Raji (cell line): ENCODE data around the gene ADCY9.

Experiments
- POLR2A ChIP-seq: IDR thresholded peaks from 2 replicates; pipeline ENCODE4 v1.6.1; 2011; ENCODE audit warnings: low read depth, low read length, control low read depth; ENCODE audit not compliant: insufficient read depth

ADCY9 gene

GRCh38 chr16:3993052-3993785 is 123.0 kb downstream of the ADCY9 start:
- TF ChIP-seq POLR2A: no peak

GRCh38 chr16:3992297-3993051 is 123.8 kb downstream of the ADCY9 start:
- TF ChIP-seq POLR2A: no peak

- no peak for TF ChIP-seq POLR2A
Measured at GRCh38 chr16:3988824-3989223, 127.4 kb downstream of the ADCY9 start.

GRCh38 chr16:3988011-3988410 is 128.2 kb downstream of the ADCY9 start:
- TF ChIP-seq POLR2A: no peak

- TF ChIP-seq POLR2A: no peak
Measured at GRCh38 chr16:3987231-3987630, 129.0 kb downstream of the ADCY9 start.

- TF ChIP-seq POLR2A: no peak
Measured at GRCh38 chr16:3986235-3986544, 130.1 kb downstream of the ADCY9 start.

- TF ChIP-seq POLR2A: no peak
Measured at GRCh38 chr16:3984111-3985060, 131.9 kb downstream of the ADCY9 start.

GRCh38 chr16:3983081-3983520 is 133.1 kb downstream of the ADCY9 start:
- no peak for TF ChIP-seq POLR2A

- no peak for TF ChIP-seq POLR2A
Measured at GRCh38 chr16:3982216-3982615, 134.0 kb downstream of the ADCY9 start.

GRCh38 chr16:3980253-3981111 is 135.8 kb downstream of the ADCY9 start:
- TF ChIP-seq POLR2A: no peak

GRCh38 chr16:3979518-3979917 is 136.7 kb downstream of the ADCY9 start:
- TF ChIP-seq POLR2A: no peak

GRCh38 chr16:3979070-3979469 is 137.2 kb downstream of the ADCY9 start:
- no peak for TF ChIP-seq POLR2A

GRCh38 chr16:3977376-3977775 is 138.9 kb downstream of the ADCY9 start:
- TF ChIP-seq POLR2A: no peak

GRCh38 chr16:3974751-3975150 is 141.5 kb downstream of the ADCY9 start:
- TF ChIP-seq POLR2A: no peak

- TF ChIP-seq POLR2A: no peak
Measured at GRCh38 chr16:3971706-3972105, 144.5 kb downstream of the ADCY9 start.

GRCh38 chr16:3971261-3971660 is 145.0 kb downstream of the ADCY9 start:
- no peak for TF ChIP-seq POLR2A
